ENCODE results near the gene DAZ1.
"Not testable (repeated sequence)": the region's sequence is repeated elsewhere in the genome, so short reads cannot be mapped to it uniquely, and the experiment has no call there.

DNA sequence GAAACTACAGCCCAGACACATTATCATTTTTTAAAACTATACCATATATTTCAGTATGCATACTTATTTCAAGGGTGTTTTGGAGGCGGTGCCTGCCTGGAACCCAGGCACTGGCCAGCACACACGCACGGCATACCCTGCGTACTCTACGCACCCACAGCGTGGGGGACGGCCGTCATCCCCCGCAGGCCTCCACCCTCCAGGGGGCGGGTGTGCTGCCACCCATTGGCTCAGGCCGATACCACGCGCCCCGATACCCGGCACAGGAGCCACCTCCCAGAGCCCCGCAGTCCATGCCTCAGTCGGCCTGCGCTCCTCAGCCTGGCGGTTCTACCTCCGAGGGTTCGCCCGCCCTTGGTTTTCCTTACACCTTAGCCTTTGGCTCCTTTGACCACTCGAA is 20.4 kb upstream of the DAZ1 start, which contains the start of gene DAZ2:
- not testable (repeated sequence) for TF ChIP-seq NFRKB (IDR thresholded peaks at IDR 0.05); BHLHE40 (IDR thresholded peaks at IDR 0.05; ENCODE audit: borderline replicate concordance); FOXA1 (IDR thresholded peaks at IDR 0.05)

Data from HEK293T (cell line).